H1 (cell line): ENCODE data around the gene FLOT1. TPM values are rescaled to one million over a fixed set of nuclear protein-coding genes. Genes with fewer than 3 reads are reported as not detected.

Experiments
- CTCF ChIA-PET: fragments of 300-600 bp; sonication (Branson Sonifier 250); formaldehyde crosslinking; loops from one replicate; lab custom pipeline; 2021; ENCODE audit not compliant: partially characterized antibody; lab: Charles Lee
- POLR2A ChIA-PET: fragments of 300-600 bp; sonication (Branson Sonifier 250); formaldehyde crosslinking; loops from one replicate; lab custom pipeline; 2021; ENCODE audit warnings: inconsistent platforms; ENCODE audit not compliant: partially characterized antibody; lab: Charles Lee
- DNase-seq, 2 experiments: peaks; one replicate each; pipeline versions ENCODE4 v3.0.0 to v3.0.0-alpha.2; 2010 to 2022; ENCODE audit warnings: low spot score in 2 of 2, low read depth in 1 of 2, mixed read lengths in 1 of 2
- FAIRE-seq: peaks from 2 replicates; lab custom pipeline; 2011; peaks lifted over from hg19 to GRCh38; lab: Jason Lieb, UNC
- H2AFZ ChIP-seq: 2 replicates; pipeline ENCODE4 v1.8.1; 2012; ENCODE audit warnings: low read length, inconsistent platforms
- H2AK5ac ChIP-seq: 2 replicates; pipeline ENCODE4 v1.6.1; 2013; ENCODE audit warnings: low read depth, low read length
- H2BK120ac ChIP-seq: replicated peaks from 2 replicates; pipeline ENCODE3; 2013; ENCODE audit warnings: low read depth, low read length, inconsistent platforms
- H2BK12ac ChIP-seq: 2 replicates; pipeline ENCODE4 v1.6.1; 2013; ENCODE audit warnings: low read depth, low read length
- H2BK15ac ChIP-seq: 2 replicates; pipeline ENCODE4 v1.6.1; 2013; ENCODE audit warnings: low read length
- H2BK20ac ChIP-seq: 2 replicates; pipeline ENCODE4 v1.6.1; 2013; ENCODE audit warnings: low read length
- H2BK5ac ChIP-seq: 2 replicates; pipeline ENCODE4 v1.6.1; 2013; ENCODE audit warnings: low read depth, low read length
- H3K14ac ChIP-seq: 2 replicates; pipeline ENCODE4 v1.6.1; 2013; ENCODE audit warnings: inconsistent platforms; ENCODE audit not compliant: insufficient read length
- H3K18ac ChIP-seq: 2 replicates; pipeline ENCODE4 v1.6.1; 2013; ENCODE audit warnings: low read length; ENCODE audit errors: extremely low read depth
- H3K23ac ChIP-seq: 2 replicates; pipeline ENCODE4 v1.6.1; 2013; ENCODE audit warnings: inconsistent platforms; ENCODE audit not compliant: insufficient read length
- H3K23me2 ChIP-seq: 2 replicates; pipeline ENCODE4 v1.6.1; 2013; ENCODE audit warnings: low read depth, low read length
- H3K27ac ChIP-seq: 2 replicates; pipeline ENCODE4 v1.6.1; 2011; ENCODE audit warnings: low read depth, low read length, inconsistent platforms
- H3K27me3 ChIP-seq, 4 experiments: replicated peaks in 1 of 4; 1 replicate in 1 of 4; 2 replicates in 3 of 4; pipeline versions ENCODE4 v1.6.1 to v1.8.1; 2011 to 2013; ENCODE audit warnings: low read length in 3 of 4, mild to moderate bottlenecking in 3 of 4, inconsistent platforms in 2 of 4, mixed read lengths in 2 of 4, moderate library complexity in 1 of 4; ENCODE audit not compliant: control insufficient read depth in 3 of 4, insufficient read depth in 3 of 4; ENCODE audit errors: extremely low read depth in 1 of 4
- H3K36me3 ChIP-seq, 4 experiments: 2 replicates each; pipeline versions ENCODE4 v1.6.1 to v1.8.1; 2011 to 2013; ENCODE audit warnings: mild to moderate bottlenecking in 4 of 4, low read length in 3 of 4, moderate library complexity in 2 of 4, control low read depth in 1 of 4, inconsistent platforms in 1 of 4; ENCODE audit not compliant: insufficient read depth in 4 of 4, control insufficient read depth in 2 of 4
- H3K4ac ChIP-seq: replicated peaks from 2 replicates; pipeline ENCODE3; 2013; ENCODE audit warnings: low read length, low read depth, mixed read lengths, inconsistent platforms; ENCODE audit not compliant: insufficient read length
- H3K4me1 ChIP-seq, 4 experiments: replicated peaks in 1 of 4; 1 replicate in 1 of 4; 2 replicates in 3 of 4; pipeline versions ENCODE4 v1.6.1 to v1.8.1; 2011 to 2013; ENCODE audit warnings: low read length in 3 of 4, inconsistent platforms in 2 of 4, mixed read lengths in 1 of 4; ENCODE audit not compliant: insufficient read depth in 4 of 4, control insufficient read depth in 3 of 4
- H3K4me2 ChIP-seq, 2 experiments: 2 replicates each; pipeline versions ENCODE4 v1.6.1 to v1.8.1; 2011 to 2013; ENCODE audit warnings: low read depth in 2 of 2, low read length in 2 of 2, control low read depth in 1 of 2, inconsistent platforms in 1 of 2, mild to moderate bottlenecking in 1 of 2; ENCODE audit not compliant: insufficient read depth in 1 of 2
- H3K4me3 ChIP-seq, 4 experiments: fragments of 200-600, 300-600 bp in 1 of 4; sonication (generic), shearing (Covaris generic), sonication (Bioruptor Twin) in 1 of 4; 2 replicates each; pipeline versions ENCODE4 v1.5.1 to v1.8.1; 2011 to 2016; ENCODE audit warnings: low read length in 4 of 4, low read depth in 3 of 4, control low read depth in 2 of 4, inconsistent platforms in 2 of 4, mild to moderate bottlenecking in 2 of 4, mixed read lengths in 1 of 4, moderate library complexity in 1 of 4; ENCODE audit not compliant: insufficient read depth in 2 of 4; ENCODE audit errors: extremely low read depth in 1 of 4
- H3K56ac ChIP-seq: replicated peaks from 2 replicates; pipeline ENCODE3; 2013; ENCODE audit warnings: low read depth, mild to moderate bottlenecking, mixed read lengths, low read length, inconsistent platforms; ENCODE audit not compliant: insufficient read length
- H3K79me1 ChIP-seq: 2 replicates; pipeline ENCODE4 v1.6.1; 2013; ENCODE audit warnings: low read depth, low read length, control low read depth
- H3K79me2 ChIP-seq, 2 experiments: 2 replicates each; pipeline versions ENCODE4 v1.6.1 to v1.8.1; 2012 to 2013; ENCODE audit warnings: low read length in 2 of 2, mild to moderate bottlenecking in 2 of 2, inconsistent platforms in 1 of 2; ENCODE audit not compliant: insufficient read depth in 2 of 2, control insufficient read depth in 1 of 2
- H3K9ac ChIP-seq, 4 experiments: replicated peaks in 1 of 4; 1 replicate in 1 of 4; 2 replicates in 3 of 4; pipeline versions ENCODE4 v1.6.1 to v1.8.1; 2011 to 2013; ENCODE audit warnings: low read depth in 3 of 4, low read length in 3 of 4, control low read depth in 2 of 4, mild to moderate bottlenecking in 2 of 4, moderate library complexity in 2 of 4, inconsistent platforms in 1 of 4; ENCODE audit errors: extremely low read depth in 1 of 4
- H3K9me3 ChIP-seq, 2 experiments: 2 replicates each; pipeline versions ENCODE4 v1.6.1 to v1.8.1; 2012 to 2013; ENCODE audit warnings: mild to moderate bottlenecking in 2 of 2, moderate library complexity in 2 of 2, control low read depth in 1 of 2, inconsistent platforms in 1 of 2, low read depth in 1 of 2, low read length in 1 of 2, mixed read lengths in 1 of 2; ENCODE audit not compliant: insufficient read depth in 2 of 2
- H4K20me1 ChIP-seq, 2 experiments: replicated peaks in 1 of 2; 2 replicates each; pipeline versions ENCODE3 to v1.8.1; 2011 to 2013; ENCODE audit warnings: inconsistent platforms in 2 of 2, low read length in 2 of 2, mild to moderate bottlenecking in 1 of 2; ENCODE audit not compliant: insufficient read depth in 2 of 2, control insufficient read depth in 1 of 2
- H4K5ac ChIP-seq: 2 replicates; pipeline ENCODE4 v1.6.1; 2013; ENCODE audit warnings: low read length, low read depth, mixed read lengths, inconsistent platforms; ENCODE audit not compliant: insufficient read length
- H4K8ac ChIP-seq: 2 replicates; pipeline ENCODE4 v1.8.0; 2013; ENCODE audit warnings: mild to moderate bottlenecking, moderate library complexity, low read length, inconsistent platforms; ENCODE audit not compliant: insufficient read depth; ENCODE audit errors: extremely low read depth
- H4K91ac ChIP-seq: replicated peaks from 2 replicates; pipeline ENCODE3; 2013; ENCODE audit warnings: low read length, mixed read lengths, inconsistent platforms; ENCODE audit not compliant: insufficient read length
- WGBS, 2 experiments: shearing (Covaris generic) in 1 of 2; methylation state at CpG; one replicate each; pipeline versions ENCODE4 v1.1.6 to v1.1.7; 2013 to 2015; ENCODE audit warnings: low lambda C conversion rate in 2 of 2, mixed read lengths in 2 of 2, inconsistent platforms in 1 of 2, low coverage in 1 of 2, missing lambda C conversion rate in 1 of 2; ENCODE audit not compliant: insufficient replicate concordance in 2 of 2, insufficient coverage in 1 of 2, insufficient read length in 1 of 2; ENCODE audit errors: extremely low coverage in 1 of 2, missing lambda C conversion rate in 1 of 2; 5-methylcytosine and 5-hydroxymethylcytosine counted together
- polyA plus RNA-seq, 7 experiments: library from polyadenylated mRNA; depleted of rRNA in 3 of 7; stranded (reverse) in 5 of 7; unstranded in 2 of 7; fragments of >200 nt in 5 of 7; fragments of 200-250 nt in 2 of 7; gene quantifications; 1 replicate in 5 of 7; 2 replicates in 1 of 7; 4 replicates in 1 of 7; pipeline versions ENCODE4 v1.2.1 to v1.2.3, GENCODE V29; 2011 to 2013; ENCODE audit warnings: missing spikeins in 2 of 7, mixed read lengths in 2 of 7
- total RNA-seq: library from RNA; stranded (reverse); fragmentation: NEBNext Ultra II Directional; extraction: Animal tissue kit (Norgen Biotek cat#: 25700); gene quantifications from 2 replicates; pipeline ENCODE4 v1.2.1, GENCODE V29; 2021

Gene FLOT1
- total and polyA plus RNA-seq, 2 of the 8 experiments (the other 6 are each of a cell fraction or from before 2014, with no cell fraction given): 87.5 to 88.1 TPM

- Histone ChIP-seq H3K23ac (no peak overlapping the region), H3K4me3 (no peak overlapping the region), H2BK15ac (no peak overlapping the region), H4K5ac (no peak overlapping the region), H2AFZ (no peak overlapping the region), H3K14ac (no peak overlapping the region), H3K9me3 (no peaks in the 10 kb centered on the region; a peak in 1 of 4 replicates), H2AK5ac (no peak overlapping the region), H3K4me2 (no peak overlapping the region), H3K36me3 (no peaks in the 10 kb centered on the region), H3K9ac (no peak overlapping the region), H3K27me3 (no peaks in the 10 kb centered on the region; a peak in 1 of 7 replicates), H3K18ac (no peak overlapping the region), H4K8ac (no peak overlapping the region), H3K4ac (no peak overlapping the region), H3K56ac (no peak overlapping the region), H3K4me1 (no peaks in the 10 kb centered on the region), H4K91ac (no peak overlapping the region), H2BK5ac (no peak overlapping the region), H3K79me2 (no peaks in the 10 kb centered on the region), H2BK120ac (no peak overlapping the region), H2BK12ac (no peak overlapping the region), H2BK20ac (no peak overlapping the region), H3K23me2 (no peaks in the 10 kb centered on the region), H3K79me1 (no peaks in the 10 kb centered on the region), H3K27ac (no peak overlapping the region), H4K20me1 (no peaks in the 10 kb centered on the region)
- DNase-seq (no peak), FAIRE-seq (no peak)
- WGBS, 2 experiments: 100% methylated on average over 1 of the region's 1 CpG; no CpG with 5 or more reads in 1 of the 2 experiments
- POLR2A ChIA-PET: interaction anchor here (0.7 to 1.3 kb wide), 4 partner anchors 10 to 40 kb away, joined by 3 to 4 read pairs (median 3); partner anchors contain the start of genes IER3 and MDC1
- CTCF ChIA-PET: interaction anchor here (1.2 kb wide), 1 partner anchor 330 kb away, joined by 3 read pairs; no protein-coding TSS in a partner anchor
Observed at GRCh38 chr6:30757261-30757904, 14.9 kb upstream of the FLOT1 start.
